ENCODE results near the gene ITGA5. TPM values are rescaled to one million over a fixed set of nuclear protein-coding genes. Genes with fewer than 3 reads are reported as not detected.

ITGA5 gene
- total RNA-seq, 2 donors from 2014 or later, result 80.5 to 144 TPM

- peak overlapping the region; percentile 84 to 92 for H3K27ac ChIP-seq
- peak; percentile 93 for DNase-seq (ENCODE audit: low spot score)
- peak overlapping the region; percentile 53 to 62 for H3K4me3 ChIP-seq
- H3K9me3 ChIP-seq, result no peaks in the 10 kb centered on the region
- peak; percentile 99 to 100 for TF ChIP-seq CTCF (IDR thresholded peaks at IDR 0.05)
- no peaks in the 10 kb centered on the region for H3K27me3 ChIP-seq
- peaks cover 0 to 53% of the 10 kb centered on the region in 2 donors for H3K4me1 ChIP-seq
- no peaks in the 10 kb centered on the region for H3K36me3 ChIP-seq
Measured at GRCh38 chr12:54379398-54380201, 39.5 kb downstream of the ITGA5 start.

- Histone ChIP-seq H3K36me3 (no peaks in the 10 kb centered on the region), H3K9me3 (no peaks in the 10 kb centered on the region), H3K27ac (peak overlapping the region; percentile 84 to 92), H3K4me1 (peaks cover 0 to 55% of the 10 kb centered on the region in 2 donors), H3K4me3 (peak overlapping the region; percentile 53 to 62), H3K27me3 (no peaks in the 10 kb centered on the region)
- no peak for TF ChIP-seq CTCF (IDR thresholded peaks at IDR 0.05)
- no peak for DNase-seq (ENCODE audit: low spot score)
Measured at GRCh38 chr12:54378796-54379397, 40.2 kb downstream of the ITGA5 start.

GRCh38 chr12:54377797-54378515, 41.1 kb downstream of the ITGA5 start:
- H3K4me1 ChIP-seq, result peaks cover 0 to 61% of the 10 kb centered on the region in 2 donors
- H3K27me3 ChIP-seq, result no peaks in the 10 kb centered on the region
- peak overlapping the region; percentile 84 to 92 for H3K27ac ChIP-seq
- H3K4me3 ChIP-seq, result peak overlapping the region; percentile 53 to 62
- TF ChIP-seq CTCF (IDR thresholded peaks at IDR 0.05), result no peak
- no peaks in the 10 kb centered on the region for H3K36me3 ChIP-seq
- no peaks in the 10 kb centered on the region for H3K9me3 ChIP-seq
- no peak for DNase-seq (ENCODE audit: low spot score)

- no peak for DNase-seq (ENCODE audit: low spot score)
- H3K27me3 ChIP-seq, result no peaks in the 10 kb centered on the region
- no peaks in the 10 kb centered on the region for H3K9me3 ChIP-seq
- no peak for TF ChIP-seq CTCF (IDR thresholded peaks at IDR 0.05)
- peaks cover 0 to 69% of the 10 kb centered on the region in 2 donors for H3K4me1 ChIP-seq
- H3K4me3 ChIP-seq, result no peak overlapping the region
- H3K27ac ChIP-seq, result peak overlapping the region; percentile 84 to 92
- H3K36me3 ChIP-seq, result no peaks in the 10 kb centered on the region
Measured at GRCh38 chr12:54377007-54377406, 42.1 kb downstream of the ITGA5 start.

GRCh38 chr12:54376596-54376995, 42.5 kb downstream of the ITGA5 start:
- Histone ChIP-seq H3K27me3 (no peaks in the 10 kb centered on the region), H3K4me1 (peaks cover 0 to 73% of the 10 kb centered on the region in 2 donors), H3K27ac (peak overlapping the region; percentile 84 to 92), H3K9me3 (no peaks in the 10 kb centered on the region), H3K4me3 (no peak overlapping the region), H3K36me3 (no peaks in the 10 kb centered on the region)
- DNase-seq (ENCODE audit: low spot score), result no peak
- TF ChIP-seq CTCF (IDR thresholded peaks at IDR 0.05), result no peak

Measured in right atrium auricular region (tissue), 2 donors.